Loucy (cell line): ENCODE data around the gene ANKRD35.

Source experiments
- CTCF ChIP-seq: fragments of 200-600 bp; sonication (generic); conservative IDR thresholded peaks from 2 replicates; pipeline ENCODE4 v1.5.1; 2014; ENCODE audit warnings: mild to moderate bottlenecking, antibody characterized with exemption, low read length
- EZH2phosphoT487 ChIP-seq: fragments of 200-600 bp; IDR thresholded peaks from 2 replicates; pipeline ENCODE4 v1.6.1; 2018; ENCODE audit warnings: antibody characterized with exemption, mild to moderate bottlenecking, moderate library complexity, borderline replicate concordance

DNA sequence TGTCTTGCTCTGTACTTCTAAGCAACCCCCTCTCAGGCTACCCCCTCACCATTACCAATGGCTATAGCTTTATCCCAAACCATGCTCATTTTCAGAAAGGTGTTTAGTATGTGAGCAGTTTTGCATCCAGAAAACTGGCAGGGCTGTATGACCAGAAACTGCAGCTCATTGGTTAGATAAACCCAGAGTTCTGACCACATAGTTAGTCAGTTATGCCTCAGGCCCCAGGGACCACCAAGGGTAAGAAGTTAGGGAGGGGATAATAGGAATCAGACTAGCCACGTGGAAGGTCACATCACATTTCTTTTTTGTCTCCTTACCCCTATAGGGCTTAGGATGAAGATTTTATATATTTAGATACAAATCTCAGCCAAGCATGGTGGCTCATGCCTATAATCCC lies 23.0 kb upstream of the ANKRD35 start:
- TF ChIP-seq EZH2phosphoT487 (no peak), CTCF (no peak)
